Neural cell (in vitro differentiated cells): ENCODE results near the gene RTP1.

ENCODE experiments used
- CTCF ChIP-seq: fragments of 450-650 bp; IDR thresholded peaks from 2 replicates; pipeline ENCODE4 v1.5.1; 2014; ENCODE audit warnings: antibody characterized with exemption, mild to moderate bottlenecking, moderate library complexity; ENCODE audit not compliant: poor library complexity, severe bottlenecking
- EP300 ChIP-seq: fragments of 450-650 bp; conservative IDR thresholded peaks from 2 replicates; pipeline ENCODE4 v1.6.1; 2014; ENCODE audit warnings: antibody characterized with exemption, mild to moderate bottlenecking, moderate library complexity; ENCODE audit not compliant: poor library complexity, severe bottlenecking
- EZH2 ChIP-seq: fragments of 200-600, 300-800 bp; shearing (Covaris generic), sonication (generic); IDR thresholded peaks from 2 replicates; pipeline ENCODE4 v1.6.1; 2014; ENCODE audit warnings: antibody characterized with exemption, low read length, borderline replicate concordance, mild to moderate bottlenecking; ENCODE audit not compliant: insufficient read depth, poor library complexity, severe bottlenecking
- MXI1 ChIP-seq: fragments of 450-650 bp; conservative IDR thresholded peaks from 2 replicates; pipeline ENCODE4 v1.6.1; 2014; ENCODE audit warnings: antibody characterized with exemption, mild to moderate bottlenecking; ENCODE audit not compliant: poor library complexity, severe bottlenecking
- POLR2AphosphoS5 ChIP-seq: IDR thresholded peaks from 2 replicates; pipeline ENCODE4 v1.6.1; 2012
- RAD21 ChIP-seq: fragments of 450-650 bp; conservative IDR thresholded peaks from 2 replicates; pipeline ENCODE4 v1.6.1; 2014; ENCODE audit warnings: antibody characterized with exemption, mild to moderate bottlenecking, moderate library complexity
- REST ChIP-seq: IDR thresholded peaks from 2 replicates; pipeline ENCODE4 v1.6.1; 2012; ENCODE audit warnings: borderline replicate concordance
- SMC3 ChIP-seq: fragments of 450-650 bp; conservative IDR thresholded peaks from 2 replicates; pipeline ENCODE4 v1.6.1; 2014; ENCODE audit warnings: antibody characterized with exemption, mild to moderate bottlenecking, moderate library complexity; ENCODE audit not compliant: poor library complexity
- TAF1 ChIP-seq: IDR thresholded peaks from 2 replicates; pipeline ENCODE4 v1.6.1; 2012; ENCODE audit warnings: low read depth

GRCh38 chr3:187162265-187162953 is 34.9 kb upstream of the RTP1 start:
- no peak for TF ChIP-seq CTCF
- no peak for TF ChIP-seq EZH2
- no peak for TF ChIP-seq POLR2AphosphoS5
- no peak for TF ChIP-seq EP300
- TF ChIP-seq TAF1: no peak
- no peak for TF ChIP-seq SMC3
- no peak for TF ChIP-seq REST
- no peak for TF ChIP-seq MXI1
- TF ChIP-seq RAD21: no peak
